AG09309 (cell line): ENCODE results near the gene ATP11A.

Source experiments
- DNase-seq: peaks from one replicate; pipeline ENCODE4 v3.0.0-alpha.2; 2010; ENCODE audit warnings: low read depth
- H3K4me3 ChIP-seq: 2 replicates; pipeline ENCODE4 v1.5.1; 2011; ENCODE audit warnings: mild to moderate bottlenecking, low read depth, low read length, moderate library complexity; ENCODE audit not compliant: control insufficient read depth
- TF ChIP-seq, protein P1 (sequence below): IDR thresholded peaks from 2 replicates; pipeline ENCODE4 v1.5.1; 2011; ENCODE audit warnings: mild to moderate bottlenecking, low read depth, low read length, inconsistent platforms; ENCODE audit not compliant: insufficient read depth, control insufficient read depth; ENCODE audit errors: missing control alignments

Gene ATP11A

DNA sequence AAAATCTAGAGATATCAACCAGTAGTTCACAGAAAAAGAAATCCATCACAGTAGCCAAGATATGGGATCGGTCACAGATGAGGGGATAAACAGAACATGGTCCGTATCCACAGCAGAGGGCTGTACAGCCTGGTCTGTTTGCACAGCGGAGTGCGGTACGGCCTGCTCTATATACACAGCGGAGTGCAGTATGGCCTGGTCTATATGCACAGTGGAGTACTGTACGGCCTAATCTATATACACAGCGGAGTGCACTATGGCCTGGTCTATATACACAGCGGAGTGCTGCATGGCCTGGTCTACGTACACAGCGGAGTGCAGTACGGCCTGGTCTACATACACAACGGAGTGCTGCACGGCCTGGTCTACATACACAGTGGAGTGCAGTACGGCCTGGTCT, 236.2 kb downstream of the ATP11A start:
- TF ChIP-seq, protein P1, sequence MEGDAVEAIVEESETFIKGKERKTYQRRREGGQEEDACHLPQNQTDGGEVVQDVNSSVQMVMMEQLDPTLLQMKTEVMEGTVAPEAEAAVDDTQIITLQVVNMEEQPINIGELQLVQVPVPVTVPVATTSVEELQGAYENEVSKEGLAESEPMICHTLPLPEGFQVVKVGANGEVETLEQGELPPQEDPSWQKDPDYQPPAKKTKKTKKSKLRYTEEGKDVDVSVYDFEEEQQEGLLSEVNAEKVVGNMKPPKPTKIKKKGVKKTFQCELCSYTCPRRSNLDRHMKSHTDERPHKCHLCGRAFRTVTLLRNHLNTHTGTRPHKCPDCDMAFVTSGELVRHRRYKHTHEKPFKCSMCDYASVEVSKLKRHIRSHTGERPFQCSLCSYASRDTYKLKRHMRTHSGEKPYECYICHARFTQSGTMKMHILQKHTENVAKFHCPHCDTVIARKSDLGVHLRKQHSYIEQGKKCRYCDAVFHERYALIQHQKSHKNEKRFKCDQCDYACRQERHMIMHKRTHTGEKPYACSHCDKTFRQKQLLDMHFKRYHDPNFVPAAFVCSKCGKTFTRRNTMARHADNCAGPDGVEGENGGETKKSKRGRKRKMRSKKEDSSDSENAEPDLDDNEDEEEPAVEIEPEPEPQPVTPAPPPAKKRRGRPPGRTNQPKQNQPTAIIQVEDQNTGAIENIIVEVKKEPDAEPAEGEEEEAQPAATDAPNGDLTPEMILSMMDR, result no peak
- no peak for DNase-seq
- H3K4me3 ChIP-seq, result no peak overlapping the region

DNA sequence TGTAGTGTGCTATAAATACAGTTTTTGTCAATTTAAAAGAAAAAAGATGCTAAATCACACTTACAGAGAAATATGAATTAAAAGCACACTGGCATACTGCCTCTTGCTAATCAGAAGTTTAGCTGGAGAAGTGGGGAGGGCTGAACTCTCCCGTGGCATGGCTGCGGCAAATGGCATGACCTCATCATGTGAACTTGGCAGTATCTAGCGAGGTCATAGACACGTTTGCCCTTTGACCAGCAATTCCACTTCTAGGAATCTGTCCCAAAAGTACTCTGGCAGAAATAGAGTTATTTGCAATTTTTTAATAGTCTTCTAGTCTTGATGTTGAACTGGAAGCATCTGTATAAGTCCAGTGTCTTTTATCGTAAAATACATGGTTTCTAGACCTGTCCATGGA, 237.2 kb downstream of the ATP11A start:
- TF ChIP-seq, protein P1, result no peak
- DNase-seq, result no peak
- no peak overlapping the region for H3K4me3 ChIP-seq

DNA sequence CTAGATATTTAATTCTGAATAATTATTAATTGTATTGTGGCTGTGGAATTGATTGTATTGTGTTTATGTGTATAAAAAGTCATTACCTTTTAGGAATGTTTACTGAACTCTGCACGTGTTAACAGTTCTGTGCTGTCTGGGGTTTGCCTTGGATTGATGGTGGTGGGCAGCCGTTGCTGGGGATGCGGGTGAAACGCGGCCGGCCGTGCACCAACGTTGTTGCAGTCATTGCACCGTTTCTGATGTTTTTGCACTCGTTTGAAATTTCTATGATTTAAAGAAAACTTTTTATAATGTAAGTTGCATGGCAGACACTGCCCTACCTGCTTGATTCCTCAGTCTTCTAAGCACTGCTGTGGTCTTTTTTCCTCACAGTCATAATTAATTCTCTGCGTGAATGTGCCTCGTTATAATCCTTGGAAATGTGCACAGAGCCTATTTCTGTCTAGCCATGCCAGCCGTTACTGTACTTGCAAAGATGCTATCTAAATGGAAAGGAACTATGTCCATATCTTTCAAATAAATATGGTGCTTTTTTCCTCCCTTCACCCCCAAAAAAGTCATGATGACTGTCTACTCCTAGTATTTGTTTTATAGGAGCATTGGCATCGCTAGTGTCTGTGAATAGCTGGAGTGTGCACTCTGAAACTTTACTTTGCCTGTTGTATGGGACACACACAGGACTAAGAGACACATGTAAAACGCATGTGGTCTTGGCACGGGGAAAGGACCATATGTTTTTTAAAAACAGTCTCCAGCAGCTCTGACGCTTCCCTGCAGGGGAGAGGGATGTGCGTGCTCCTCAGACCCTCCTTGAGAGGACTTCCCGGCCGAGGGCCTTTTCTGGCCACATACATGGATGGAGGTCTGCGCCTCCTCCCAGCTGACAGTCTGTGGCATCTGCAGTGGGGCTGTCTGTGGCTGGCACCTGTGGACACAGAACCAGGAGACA, 238.5 kb downstream of the ATP11A start:
- H3K4me3 ChIP-seq, result no peak overlapping the region
- DNase-seq, result no peak
- TF ChIP-seq, protein P1, result no peak

DNA sequence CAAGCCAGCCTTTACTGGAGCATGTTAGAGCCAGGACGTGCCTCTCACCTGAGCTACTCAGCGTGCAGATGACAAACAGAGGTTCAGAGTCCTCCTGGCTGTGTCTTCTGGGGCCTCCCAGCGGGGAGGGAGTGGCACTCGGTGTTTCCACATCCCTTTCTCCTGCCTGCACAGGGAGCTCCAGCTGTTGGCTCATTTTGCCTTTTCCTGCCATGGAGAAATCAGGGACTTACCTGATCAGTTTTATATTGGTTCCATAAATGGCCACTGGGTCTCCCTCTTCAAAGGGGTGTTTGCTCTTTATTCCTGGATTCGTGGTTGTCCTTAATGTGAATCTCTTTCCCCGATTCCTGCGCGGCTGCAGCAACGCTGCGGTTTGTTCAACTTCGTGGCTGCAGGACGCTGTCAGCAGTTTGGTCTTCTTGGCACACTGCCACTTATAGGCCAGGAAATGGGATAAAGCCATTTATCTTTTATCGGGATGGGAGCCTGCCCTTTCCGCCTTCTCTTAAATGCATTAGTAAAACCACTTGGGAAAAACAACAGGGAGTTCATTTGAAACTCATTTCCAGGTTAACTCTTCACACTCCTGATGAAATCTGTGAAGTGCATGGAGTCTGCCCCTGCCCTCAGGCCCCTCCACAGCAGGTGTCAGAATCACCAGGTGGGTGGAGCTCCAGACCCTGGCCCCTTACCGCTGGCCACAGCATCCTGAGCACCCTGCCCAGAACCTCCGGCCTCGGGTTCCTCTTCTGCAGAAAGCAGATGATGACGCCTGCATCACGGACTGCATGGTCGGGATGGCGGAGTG, 239.3 kb downstream of the ATP11A start:
- no peak overlapping the region for H3K4me3 ChIP-seq
- DNase-seq, result no peak
- TF ChIP-seq, protein P1, result no peak

DNA sequence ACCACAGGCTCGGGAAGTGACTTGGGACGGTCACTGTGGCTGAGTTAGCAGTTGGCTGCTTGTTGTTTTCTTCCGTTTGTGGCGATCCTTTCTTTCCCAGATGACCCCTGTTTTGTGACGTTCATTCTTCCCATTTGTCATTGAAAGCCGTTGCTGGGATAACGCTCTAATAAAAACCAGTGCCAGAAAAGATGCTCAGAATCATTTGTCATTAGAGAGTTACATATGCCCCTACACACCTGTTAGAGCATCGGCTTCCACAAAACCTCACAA, 239.9 kb downstream of the ATP11A start:
- TF ChIP-seq, protein P1, result no peak
- no peak for DNase-seq
- H3K4me3 ChIP-seq, result no peak overlapping the region

DNA sequence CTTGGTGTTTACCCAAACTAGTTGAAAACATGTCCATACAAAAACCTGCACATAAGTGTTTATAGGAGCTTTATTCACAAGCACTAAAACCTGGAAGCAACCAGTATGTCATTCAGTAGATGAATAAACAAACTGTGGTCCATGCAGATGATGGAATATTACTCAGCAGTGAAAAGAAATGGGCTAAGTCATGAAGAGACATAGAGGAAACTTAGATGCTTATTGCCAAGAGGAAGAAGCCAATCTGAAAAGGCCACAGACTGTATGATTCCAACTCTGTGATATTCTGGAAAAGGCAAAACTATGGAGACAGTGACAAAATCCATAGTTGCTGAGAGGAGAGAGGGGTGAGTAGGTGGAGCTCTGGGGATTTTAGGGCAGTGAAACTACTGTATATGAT, 240.4 kb downstream of the ATP11A start:
- no peak overlapping the region for H3K4me3 ChIP-seq
- TF ChIP-seq, protein P1, result no peak
- no peak for DNase-seq
